22Rv1 (cell line): ENCODE results near the gene KIF1A.

Experiments used
- H3K27ac ChIP-seq: fragments of 450-650 bp; 2 replicates; pipeline ENCODE4 v1.5.1; 2017
- ZFX ChIP-seq: fragments of 450-650 bp; IDR thresholded peaks from 2 replicates; pipeline ENCODE4 v1.6.1; 2017; ENCODE audit warnings: antibody characterized with exemption, borderline replicate concordance
- TF ChIP-seq, protein P1 (sequence below): fragments of 450-650 bp; IDR thresholded peaks from 2 replicates; pipeline ENCODE4 v1.5.1; 2017; ENCODE audit warnings: mild to moderate bottlenecking

The KIF1A gene

DNA sequence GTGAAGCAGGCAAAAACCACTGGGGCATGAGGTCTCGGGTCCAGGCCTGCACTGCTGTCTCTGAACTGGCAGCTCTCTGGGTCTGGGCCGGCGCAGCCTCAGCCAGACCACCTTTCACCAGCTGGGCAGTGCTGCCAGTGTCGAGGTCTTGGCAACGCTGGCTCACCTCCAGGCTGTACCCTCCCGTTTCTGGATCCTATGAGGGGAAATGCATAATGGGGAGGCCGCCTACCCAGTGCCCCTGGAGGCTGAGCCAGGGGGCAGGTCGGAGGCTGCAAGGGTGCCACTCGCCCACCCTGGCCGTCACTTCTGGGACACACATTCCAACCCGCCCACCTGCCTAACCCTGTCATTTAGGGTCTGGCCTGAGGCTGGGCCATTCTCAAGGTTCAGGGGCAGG is 24.6 kb downstream of the KIF1A start:
- H3K27ac ChIP-seq: no peak overlapping the region
- TF ChIP-seq, protein P1, sequence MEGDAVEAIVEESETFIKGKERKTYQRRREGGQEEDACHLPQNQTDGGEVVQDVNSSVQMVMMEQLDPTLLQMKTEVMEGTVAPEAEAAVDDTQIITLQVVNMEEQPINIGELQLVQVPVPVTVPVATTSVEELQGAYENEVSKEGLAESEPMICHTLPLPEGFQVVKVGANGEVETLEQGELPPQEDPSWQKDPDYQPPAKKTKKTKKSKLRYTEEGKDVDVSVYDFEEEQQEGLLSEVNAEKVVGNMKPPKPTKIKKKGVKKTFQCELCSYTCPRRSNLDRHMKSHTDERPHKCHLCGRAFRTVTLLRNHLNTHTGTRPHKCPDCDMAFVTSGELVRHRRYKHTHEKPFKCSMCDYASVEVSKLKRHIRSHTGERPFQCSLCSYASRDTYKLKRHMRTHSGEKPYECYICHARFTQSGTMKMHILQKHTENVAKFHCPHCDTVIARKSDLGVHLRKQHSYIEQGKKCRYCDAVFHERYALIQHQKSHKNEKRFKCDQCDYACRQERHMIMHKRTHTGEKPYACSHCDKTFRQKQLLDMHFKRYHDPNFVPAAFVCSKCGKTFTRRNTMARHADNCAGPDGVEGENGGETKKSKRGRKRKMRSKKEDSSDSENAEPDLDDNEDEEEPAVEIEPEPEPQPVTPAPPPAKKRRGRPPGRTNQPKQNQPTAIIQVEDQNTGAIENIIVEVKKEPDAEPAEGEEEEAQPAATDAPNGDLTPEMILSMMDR: no peak
- no peak for TF ChIP-seq ZFX

DNA sequence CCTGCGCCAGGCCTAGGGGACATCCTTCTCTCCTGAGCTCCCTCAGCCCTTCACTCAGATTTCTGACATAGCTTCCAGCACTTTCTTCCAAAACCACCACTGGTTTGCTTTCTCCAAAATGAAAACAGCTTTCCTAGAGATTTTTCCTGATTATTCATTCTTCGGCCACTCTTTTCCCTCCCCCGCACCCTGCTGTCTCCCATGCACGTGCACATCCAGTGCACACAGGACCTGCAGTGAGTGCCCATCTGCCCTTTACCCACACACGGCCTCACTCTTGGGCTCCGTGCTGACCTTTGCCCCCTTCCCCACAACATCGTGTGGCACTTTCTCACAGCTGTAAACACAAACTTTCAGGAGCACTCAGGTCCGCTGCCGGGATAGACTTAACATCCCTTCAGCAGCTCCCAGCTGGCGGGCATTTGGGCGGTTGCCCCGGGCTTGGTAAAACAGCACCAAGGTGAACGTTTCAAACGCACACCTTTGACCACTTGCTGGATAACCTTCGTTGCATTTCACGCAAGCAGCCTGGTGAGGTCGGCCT is 25.8 kb downstream of the KIF1A start:
- H3K27ac ChIP-seq: no peak overlapping the region
- TF ChIP-seq, protein P1: no peak
- no peak for TF ChIP-seq ZFX

DNA sequence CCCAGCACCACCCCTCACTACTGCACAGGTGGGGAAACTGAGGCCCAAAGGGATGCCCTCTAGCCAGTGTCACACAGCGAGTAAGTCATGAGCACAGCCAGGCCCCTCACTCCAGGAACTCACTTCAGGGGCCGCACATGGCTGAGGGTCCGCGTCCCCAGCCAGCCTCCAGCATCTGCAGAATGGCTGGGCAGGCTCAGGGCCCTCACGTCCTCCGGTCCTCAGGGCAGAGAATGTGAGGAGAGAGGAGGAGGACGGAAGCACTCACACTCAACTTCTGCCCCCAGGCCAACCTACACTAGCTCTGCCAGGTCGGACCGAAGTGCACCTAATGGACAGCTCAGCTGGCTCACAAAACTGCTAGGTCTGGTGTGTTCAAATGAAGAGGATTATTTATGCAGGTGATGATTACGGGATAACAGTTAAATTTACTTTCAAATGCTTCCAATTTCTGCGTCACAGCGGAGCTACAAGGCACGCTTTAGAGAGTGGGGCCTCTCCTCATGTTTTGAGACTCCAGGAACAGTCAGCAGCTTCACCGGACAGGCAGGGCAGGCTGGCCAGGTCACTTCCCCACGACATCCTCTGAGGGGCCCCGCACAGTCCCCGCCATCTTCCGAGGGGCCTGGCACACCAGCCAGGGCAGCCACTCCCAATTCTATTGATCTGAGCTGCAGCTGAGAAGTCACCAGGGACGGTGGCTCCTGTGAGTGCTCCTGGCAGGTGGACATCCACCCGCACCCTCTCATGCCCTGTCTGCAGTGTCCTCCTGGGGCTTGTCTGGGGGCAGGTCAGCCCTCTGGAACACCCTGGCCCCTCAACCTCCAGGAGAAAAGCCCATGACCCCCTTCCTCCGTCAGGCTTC is 26.5 kb downstream of the KIF1A start:
- H3K27ac ChIP-seq: no peak overlapping the region
- TF ChIP-seq, protein P1: no peak
- no peak for TF ChIP-seq ZFX

DNA sequence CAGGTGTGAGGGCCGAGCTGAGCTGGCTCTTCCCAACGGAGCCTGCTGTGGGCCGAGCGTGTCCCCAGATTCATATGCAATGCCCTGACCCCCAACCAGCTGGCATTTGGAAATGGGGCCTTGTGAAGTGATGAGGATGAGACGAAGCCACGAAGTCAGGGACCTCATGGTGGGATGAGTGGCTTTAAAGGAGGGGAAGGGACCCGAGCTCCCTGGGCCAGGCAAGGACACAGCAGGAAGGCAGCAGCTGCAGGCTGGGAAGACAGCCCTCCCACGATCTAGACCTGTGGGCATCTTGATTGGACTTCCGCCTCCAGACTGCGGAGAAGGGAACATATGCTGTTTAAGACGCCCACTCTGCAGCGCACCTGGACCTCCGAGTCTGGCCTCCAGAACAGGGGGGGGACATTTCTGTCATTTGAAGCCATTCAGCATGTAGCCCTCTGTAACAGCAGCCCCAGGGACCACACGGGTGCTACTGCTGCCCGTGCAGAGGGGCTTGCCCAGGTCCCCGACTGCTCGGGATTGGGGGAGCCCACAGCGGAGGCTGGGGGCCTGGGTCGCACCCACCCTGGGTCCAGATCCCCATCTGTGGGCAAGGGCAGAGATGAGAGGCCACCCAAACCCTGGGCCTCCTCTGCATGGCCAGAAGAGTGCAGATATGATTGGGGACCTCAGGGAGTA is 27.2 kb downstream of the KIF1A start:
- no peak for TF ChIP-seq ZFX
- TF ChIP-seq, protein P1: no peak
- no peak overlapping the region for H3K27ac ChIP-seq

DNA sequence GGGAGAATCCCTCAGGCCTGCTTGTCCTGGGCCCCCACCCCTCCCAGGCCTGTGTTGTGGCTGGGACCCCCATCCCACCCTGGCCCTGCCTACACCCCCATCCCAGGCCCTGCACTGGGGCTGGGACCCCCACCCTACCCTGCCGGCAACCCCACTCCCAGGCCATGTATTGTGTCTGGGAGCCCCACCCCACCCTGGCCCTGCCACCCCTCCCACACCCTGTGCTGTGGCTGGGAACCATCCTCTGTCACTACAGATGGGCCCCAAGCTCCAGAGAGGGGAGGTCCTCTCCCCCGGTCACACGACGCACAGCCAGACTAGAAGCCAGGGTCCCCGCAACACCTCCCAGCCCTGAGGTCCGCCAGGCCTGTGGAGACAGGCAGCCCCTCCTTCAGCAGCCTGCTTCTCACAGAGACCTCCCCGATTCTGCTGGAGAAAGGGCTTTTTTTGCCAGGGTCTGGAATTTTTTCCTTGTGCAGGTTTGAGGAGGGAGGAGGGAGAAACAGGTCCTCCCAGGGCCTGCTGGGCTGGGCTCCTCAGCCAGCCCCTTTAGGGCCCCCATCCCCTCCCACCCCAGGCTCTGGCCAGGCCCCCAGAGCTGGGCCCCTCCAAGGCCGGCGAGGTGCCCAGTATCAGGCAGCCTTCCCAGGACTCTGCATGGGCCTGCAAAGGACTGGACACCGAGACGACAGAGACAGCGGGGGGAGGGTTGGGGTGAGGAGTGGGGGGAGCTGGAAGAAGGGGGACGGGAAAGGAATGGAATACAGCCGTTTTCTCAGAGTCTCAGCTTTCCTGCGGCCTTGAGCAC is 28.0 kb downstream of the KIF1A start:
- TF ChIP-seq, protein P1: no peak
- TF ChIP-seq ZFX: no peak
- H3K27ac ChIP-seq: no peak overlapping the region

DNA sequence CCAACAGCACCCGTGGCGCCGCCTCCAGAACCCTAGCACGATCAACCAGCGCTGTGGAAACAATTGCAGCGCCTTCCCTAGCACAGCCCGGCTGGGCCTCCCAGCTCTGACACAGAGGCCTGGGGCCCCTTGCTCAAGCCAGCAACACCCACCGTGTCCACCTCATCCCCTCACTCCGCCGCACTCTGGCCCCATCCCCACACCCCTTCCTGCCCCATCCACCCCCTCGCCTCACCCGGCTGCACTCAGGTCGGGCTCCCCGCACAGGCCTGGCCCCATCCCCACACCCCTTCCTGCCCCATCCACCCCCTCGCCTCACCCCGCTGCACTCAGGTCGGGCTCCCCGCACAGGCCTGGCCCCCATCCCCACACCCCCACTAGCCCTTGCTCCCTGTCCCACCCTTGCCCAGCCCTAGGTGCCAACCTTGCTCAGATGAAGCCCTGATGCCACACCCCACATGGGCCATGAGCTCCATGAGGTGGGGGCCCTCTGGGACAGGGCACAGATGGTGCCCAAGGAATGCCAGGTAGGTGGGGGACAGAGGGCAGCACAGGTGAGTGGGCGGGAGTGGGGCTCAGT is 28.7 kb downstream of the KIF1A start:
- no peak overlapping the region for H3K27ac ChIP-seq
- TF ChIP-seq ZFX: no peak
- TF ChIP-seq, protein P1: no peak
